Effector memory CD4-positive, alpha-beta T cell (primary cell): ENCODE results near the gene ILKAP.
A peak's percentile ranks its signal among the peaks of the same experiment; 100 is the strongest.

Source experiments
- DNase-seq, 3 donors: peaks; one replicate each; pipeline ENCODE4 v3.0.0-alpha.2; 2020
- H3K27ac ChIP-seq: 2 replicates; pipeline ENCODE4 v1.7.0; 2013; ENCODE audit warnings: mild to moderate bottlenecking, low read length, moderate library complexity; ENCODE audit not compliant: insufficient read depth, poor library complexity, severe bottlenecking
- H3K27me3 ChIP-seq: replicated peaks from 2 replicates; pipeline ENCODE4 v1.7.0; 2013; ENCODE audit warnings: mild to moderate bottlenecking, low read length; ENCODE audit not compliant: insufficient read depth, control insufficient read depth, poor library complexity, severe bottlenecking
- H3K36me3 ChIP-seq: 2 replicates; pipeline ENCODE4 v1.7.0; 2013; ENCODE audit warnings: mild to moderate bottlenecking, low read length, moderate library complexity; ENCODE audit not compliant: control insufficient read depth, insufficient read depth
- H3K4me1 ChIP-seq: 2 replicates; pipeline ENCODE4 v1.7.0; 2013; ENCODE audit warnings: low read length, mild to moderate bottlenecking; ENCODE audit not compliant: control insufficient read depth, insufficient read depth, poor library complexity, severe bottlenecking
- H3K4me3 ChIP-seq: 2 replicates; pipeline ENCODE4 v1.7.0; 2013; ENCODE audit warnings: low read length, low read depth, mild to moderate bottlenecking; ENCODE audit not compliant: insufficient read depth, poor library complexity, severe bottlenecking
- H3K9me3 ChIP-seq: 2 replicates; pipeline ENCODE4 v1.7.0; 2013; ENCODE audit warnings: mild to moderate bottlenecking, low read length, moderate library complexity; ENCODE audit not compliant: control insufficient read depth
- total RNA-seq, 3 donors: gene quantifications; one replicate each; lab custom pipeline; 2026; lab: John Stamatoyannopoulos, UW

ILKAP gene
- 58.3 to 59.3 (median 58.7) reads per million in 3 donors for total RNA-seq

DNA sequence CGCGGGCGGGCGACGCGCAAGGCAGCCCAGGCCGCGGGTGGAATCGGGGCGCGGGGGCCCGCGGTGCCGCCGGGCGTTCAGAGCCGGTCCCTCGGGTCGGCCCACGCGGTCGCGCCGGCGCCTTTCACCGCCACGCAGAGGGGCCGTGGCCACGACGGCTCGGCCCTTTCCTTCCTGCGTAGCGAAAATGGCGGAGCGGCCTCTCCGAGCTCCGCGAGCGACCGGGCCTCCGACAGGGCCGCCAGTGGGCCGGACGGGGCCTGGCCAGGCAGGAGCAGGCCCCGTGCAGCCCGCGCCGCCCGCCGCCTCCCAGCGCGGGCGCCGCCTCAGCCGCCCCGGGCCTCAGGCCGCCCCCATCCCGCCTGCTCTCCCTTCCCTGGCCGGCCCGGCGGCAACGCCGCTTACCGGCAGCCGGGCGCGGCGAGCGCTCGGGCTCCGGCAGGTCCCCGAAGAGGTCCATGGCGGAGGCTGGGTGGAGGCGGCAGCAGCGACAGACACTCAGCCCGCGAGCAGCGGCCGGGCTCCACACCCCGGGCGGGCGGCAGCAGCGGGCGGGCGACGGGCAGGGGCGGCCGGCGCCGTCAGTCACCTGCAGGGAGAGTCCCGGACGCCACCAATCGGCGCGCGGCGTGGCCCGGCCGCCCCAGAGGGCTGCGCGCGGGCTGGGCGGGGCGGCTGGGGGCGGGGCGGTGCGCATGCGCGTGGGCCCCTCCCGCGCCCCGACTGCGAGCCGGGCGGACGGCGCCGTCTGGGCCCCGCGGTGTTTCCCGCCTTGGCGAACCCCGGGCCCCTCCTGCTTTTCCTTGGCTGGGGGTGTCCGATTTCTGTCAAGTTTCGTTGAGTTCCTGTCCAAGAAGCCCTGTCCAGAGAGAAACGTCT, at the start of gene ILKAP:
Gene ILKAP (minus strand): TSS at position 602 of the 879 bp plus-strand sequence. CDS start 142 bp downstream, at position 460.
- peak within 1 kb of the TSS; percentile 88 for H3K27ac ChIP-seq

DNA sequence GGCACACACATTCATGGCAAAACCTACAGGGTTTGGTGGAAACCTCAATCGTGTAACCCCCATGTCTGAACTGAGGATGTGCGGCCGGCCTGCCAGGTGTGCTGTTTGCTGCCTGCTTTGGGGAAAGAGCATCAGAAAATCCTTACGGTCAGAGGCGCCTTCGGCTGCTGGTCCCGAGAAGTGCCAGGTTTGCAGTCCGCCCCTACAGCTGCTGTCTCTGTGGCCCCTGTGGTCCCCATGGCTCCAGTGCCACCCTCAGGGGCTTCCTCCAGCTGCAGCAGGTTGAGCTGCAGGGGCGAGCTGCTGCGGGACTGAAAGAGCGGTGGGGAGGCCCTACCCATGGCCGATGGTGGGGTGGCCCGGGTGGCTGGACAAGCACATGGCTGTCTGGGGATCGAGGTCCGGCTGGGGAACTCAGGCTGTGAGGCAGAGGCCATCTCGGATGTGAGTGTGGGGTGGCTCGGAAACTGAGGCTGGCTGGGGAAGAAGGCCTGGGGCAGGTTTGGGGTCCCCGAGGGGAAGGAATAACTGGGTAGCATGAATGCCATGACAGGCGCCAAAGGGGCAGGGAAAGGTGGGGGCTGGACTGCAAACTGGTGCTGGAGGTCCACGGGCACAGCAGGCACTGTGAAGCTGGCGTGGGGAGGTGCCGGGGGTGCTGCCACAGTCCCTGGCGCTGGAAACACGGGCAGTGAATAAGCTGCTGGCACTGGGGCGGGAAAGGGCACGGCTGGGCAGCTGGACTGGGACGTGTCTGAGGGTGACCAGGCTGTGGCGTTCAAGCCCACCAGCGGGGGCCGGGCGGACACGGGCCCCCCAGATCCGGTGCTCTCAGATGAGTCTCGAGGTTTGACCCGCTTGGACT, 49.5 kb upstream of the ILKAP start:
- H3K27me3 ChIP-seq: no peaks in the 10 kb centered on the region
- no peaks in the 10 kb centered on the region for H3K9me3 ChIP-seq
- no peak overlapping the region for H3K27ac ChIP-seq
- no peak overlapping the region for H3K4me3 ChIP-seq
- no peak for DNase-seq
- H3K36me3 ChIP-seq: peaks cover 38% of the 10 kb centered on the region
- H3K4me1 ChIP-seq: no peaks in the 10 kb centered on the region

More for the DNA sequence above, at the start of gene ILKAP:
- Histone ChIP-seq H3K36me3 (no peaks in the 10 kb centered on the region), H3K4me1 (peaks cover 21% of the 10 kb centered on the region), H3K27me3 (no peaks in the 10 kb centered on the region), H3K4me3 (peak within 1 kb of the TSS; percentile 51), H3K9me3 (no peaks in the 10 kb centered on the region)
- DNase-seq: peak; percentile 84 to 88 (median 86)

- Histone ChIP-seq H3K9me3 (no peaks in the 10 kb centered on the region), H3K4me3 (no peak overlapping the region), H3K27me3 (no peaks in the 10 kb centered on the region), H3K4me1 (no peaks in the 10 kb centered on the region), H3K36me3 (peaks cover 35% of the 10 kb centered on the region), H3K27ac (no peak overlapping the region)
- DNase-seq: no peak
Measured at GRCh38 chr2:238251986-238252385, 48.5 kb upstream of the ILKAP start.

- Histone ChIP-seq H3K9me3 (no peaks in the 10 kb centered on the region), H3K36me3 (peaks cover 35% of the 10 kb centered on the region), H3K27ac (no peak overlapping the region), H3K4me3 (no peak overlapping the region), H3K4me1 (no peaks in the 10 kb centered on the region), H3K27me3 (no peaks in the 10 kb centered on the region)
- no peak for DNase-seq
Measured at GRCh38 chr2:238251331-238251730, 47.8 kb upstream of the ILKAP start.

DNA sequence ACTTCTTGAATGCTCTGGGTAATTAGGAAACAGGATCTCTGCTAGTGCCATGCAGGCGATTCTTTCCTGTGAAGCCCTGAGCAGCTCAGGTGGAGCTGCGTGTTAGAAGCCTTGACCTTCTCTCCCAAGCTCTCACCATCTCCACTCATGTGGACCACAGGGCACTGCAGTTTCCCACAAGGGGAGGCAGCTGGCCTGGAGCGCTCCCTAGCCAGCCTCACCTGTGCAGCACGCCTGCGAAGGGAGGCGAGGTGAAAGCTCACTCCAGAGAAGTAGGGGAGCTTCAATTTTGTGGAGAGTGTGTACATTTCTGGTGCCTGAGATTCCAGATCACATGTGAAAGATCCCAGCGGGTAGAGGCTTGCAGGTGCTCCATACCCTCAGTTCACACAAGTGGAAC, 47.4 kb upstream of the ILKAP start:
- H3K36me3 ChIP-seq: peaks cover 34% of the 10 kb centered on the region
- DNase-seq: no peak
- H3K9me3 ChIP-seq: no peaks in the 10 kb centered on the region
- no peak overlapping the region for H3K27ac ChIP-seq
- no peak overlapping the region for H3K4me3 ChIP-seq
- H3K4me1 ChIP-seq: no peaks in the 10 kb centered on the region
- H3K27me3 ChIP-seq: no peaks in the 10 kb centered on the region

DNA sequence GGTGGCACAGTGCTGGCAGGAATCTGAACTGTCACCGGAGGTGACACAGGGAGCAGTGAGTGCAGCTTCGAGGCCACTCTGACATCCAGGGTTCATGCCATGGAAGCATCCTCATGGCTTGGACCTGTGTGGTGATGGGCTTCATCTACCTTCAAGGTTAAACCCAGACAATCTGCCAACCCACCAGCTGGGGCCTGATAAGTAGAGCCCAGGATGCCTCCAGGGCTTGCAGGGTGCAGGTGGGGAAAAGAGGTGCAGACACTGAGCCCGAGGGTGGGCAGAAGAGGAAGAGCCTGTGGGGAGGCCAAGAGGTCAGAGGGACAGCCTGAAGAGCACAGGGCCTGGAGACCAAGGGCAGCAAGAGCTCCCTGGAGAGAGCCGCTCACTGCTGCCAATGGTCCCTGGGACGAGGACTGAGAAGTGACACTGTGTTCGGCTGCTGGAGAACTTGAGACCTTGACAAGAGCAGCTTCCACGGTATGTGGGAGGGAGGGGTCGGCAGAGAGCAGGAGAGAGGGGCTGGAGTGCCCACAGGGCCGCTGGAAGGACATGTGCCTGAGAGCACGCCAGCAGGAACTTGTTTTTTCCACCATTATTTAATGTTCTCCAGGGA, 44.5 kb upstream of the ILKAP start:
- no peaks in the 10 kb centered on the region for H3K27me3 ChIP-seq
- no peaks in the 10 kb centered on the region for H3K9me3 ChIP-seq
- H3K36me3 ChIP-seq: peaks cover 14% of the 10 kb centered on the region

GRCh38 chr2:238247002-238247822, 43.7 kb upstream of the ILKAP start:
- DNase-seq: no peak
- Histone ChIP-seq H3K9me3 (no peaks in the 10 kb centered on the region), H3K27ac (no peak overlapping the region), H3K4me1 (no peaks in the 10 kb centered on the region), H3K36me3 (peaks cover 9% of the 10 kb centered on the region), H3K4me3 (no peak overlapping the region), H3K27me3 (no peaks in the 10 kb centered on the region)

More for the DNA sequence above, 44.5 kb upstream of the ILKAP start:
- no peak overlapping the region for H3K27ac ChIP-seq
- no peak for DNase-seq
- no peak overlapping the region for H3K4me3 ChIP-seq
- no peaks in the 10 kb centered on the region for H3K4me1 ChIP-seq

DNA sequence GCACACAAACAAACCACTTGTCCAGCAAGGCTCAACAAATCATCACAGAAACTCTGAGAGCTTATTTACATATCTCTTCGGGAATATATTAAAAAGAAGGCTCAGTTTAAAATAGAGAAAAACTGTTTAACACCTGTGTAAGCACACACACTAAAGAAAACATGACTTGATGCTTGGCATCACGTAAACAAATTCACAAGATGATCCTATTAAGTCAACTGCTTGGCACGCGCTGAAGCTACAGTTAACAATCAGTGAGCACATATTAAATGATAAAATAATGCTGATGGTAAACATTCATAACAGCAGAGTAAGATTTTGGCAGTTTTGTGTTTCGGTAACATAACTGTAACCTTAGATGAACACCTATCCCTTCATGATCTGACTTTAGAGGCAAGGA, 40.7 kb upstream of the ILKAP start:
- no peaks in the 10 kb centered on the region for H3K36me3 ChIP-seq

DNA sequence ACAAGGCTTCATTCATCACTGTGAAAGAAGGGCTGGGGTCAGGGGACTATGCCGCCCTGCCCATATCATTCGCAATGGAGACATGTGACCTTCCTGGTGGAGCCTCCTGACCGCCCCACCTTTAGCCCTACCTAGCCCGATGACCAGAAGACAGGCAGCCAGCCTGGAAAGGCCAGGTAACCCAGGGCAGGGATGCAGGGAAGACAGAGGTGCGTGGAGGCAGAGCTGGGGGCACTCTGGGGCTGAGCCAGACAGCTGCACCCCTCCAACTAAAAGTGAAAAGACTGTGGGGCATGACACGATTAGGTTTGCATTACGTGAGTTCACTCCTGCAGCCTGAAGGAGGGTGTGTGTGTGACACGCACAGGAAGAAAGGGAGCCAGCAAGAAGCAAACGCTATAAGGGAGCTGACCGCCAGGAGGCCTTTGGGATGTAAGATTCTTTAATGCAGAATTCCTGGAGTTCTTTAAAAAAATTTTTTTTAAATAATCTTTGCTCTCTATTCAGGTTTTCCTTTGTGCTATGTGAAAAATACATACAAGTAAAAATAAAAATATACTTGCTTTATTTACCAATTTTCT, 40.1 kb upstream of the ILKAP start:
- Histone ChIP-seq H3K4me1 (peaks cover 12% of the 10 kb centered on the region), H3K9me3 (no peaks in the 10 kb centered on the region), H3K27ac (no peak overlapping the region), H3K4me3 (no peak overlapping the region), H3K27me3 (no peaks in the 10 kb centered on the region), H3K36me3 (no peaks in the 10 kb centered on the region)
- DNase-seq: no peak

More for the DNA sequence above, 40.7 kb upstream of the ILKAP start:
- Histone ChIP-seq H3K27ac (no peak overlapping the region), H3K27me3 (no peaks in the 10 kb centered on the region), H3K4me1 (peaks cover 6% of the 10 kb centered on the region), H3K4me3 (no peak overlapping the region), H3K9me3 (no peaks in the 10 kb centered on the region)
- no peak for DNase-seq
